SKM-1 (cell line): Measurements from ENCODE around the gene RNF208.
A peak's percentile ranks its signal among the peaks of the same experiment; 100 is the strongest.

Experiments used
- DNase-seq: peaks from one replicate; lab custom pipeline; 2025; ENCODE audit not compliant: unreplicated experiment; lab: John Stamatoyannopoulos, UW

RNF208 gene

GRCh38 chr9:137215196-137215986, 6.6 kb downstream of the RNF208 start:
- no peak for DNase-seq

GRCh38 chr9:137214620-137215019, 7.4 kb downstream of the RNF208 start:
- DNase-seq = no peak

GRCh38 chr9:137213160-137214060, 8.6 kb downstream of the RNF208 start:
- no peak for DNase-seq

- DNase-seq = no peak
Measured at GRCh38 chr9:137212520-137212919, 9.5 kb downstream of the RNF208 start.

GRCh38 chr9:137211532-137211931, 10.5 kb downstream of the RNF208 start:
- no peak for DNase-seq

GRCh38 chr9:137206602-137207001, 15.4 kb downstream of the RNF208 start:
- DNase-seq = no peak

DNA sequence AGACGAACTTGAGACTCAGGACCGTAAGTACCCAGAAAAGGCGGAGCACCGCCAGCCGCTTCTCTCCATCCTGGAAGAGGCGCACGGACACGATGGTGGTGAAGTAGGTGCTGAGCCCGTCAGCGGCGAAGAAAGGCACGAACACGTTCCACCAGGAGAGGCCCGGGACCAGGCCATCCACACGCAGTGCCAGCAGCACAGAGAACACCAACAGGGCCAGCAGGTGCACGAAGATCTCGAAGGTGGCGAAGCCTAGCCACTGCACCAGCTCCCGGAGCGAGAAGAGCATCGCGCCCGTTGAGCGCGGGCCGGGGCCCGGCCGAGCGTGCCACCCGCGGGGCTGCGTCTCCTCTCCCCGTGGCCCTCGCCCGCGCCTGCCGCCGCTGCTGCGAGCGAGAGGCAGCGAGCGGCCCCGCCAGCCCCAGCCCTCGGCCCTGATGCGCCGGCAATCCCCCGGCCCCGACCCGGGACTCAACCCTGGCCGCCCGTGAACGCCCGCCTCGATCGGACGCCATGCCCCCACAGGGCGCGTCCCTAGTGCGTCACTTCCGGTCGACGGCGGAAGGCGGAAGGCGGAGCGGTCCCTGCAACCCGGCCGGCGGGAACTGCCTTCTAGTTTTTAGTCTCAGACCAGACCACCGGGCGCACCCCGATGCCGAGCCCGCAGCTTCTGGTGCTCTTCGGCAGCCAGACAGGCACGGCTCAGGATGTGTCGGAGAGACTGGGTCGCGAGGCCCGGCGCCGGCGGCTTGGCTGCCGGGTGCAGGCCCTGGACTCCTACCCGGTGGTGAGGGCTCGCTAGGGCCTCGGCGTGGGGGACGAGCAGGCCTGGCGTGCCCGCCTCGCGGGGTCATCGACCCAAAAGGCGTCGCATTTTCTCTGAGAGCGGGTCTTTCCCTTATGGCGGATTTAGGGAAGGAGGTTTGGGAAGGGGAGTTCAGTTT, 16.6 kb downstream of the RNF208 start, which contains the start of the genes NDOR1 and TMEM203:
Gene NDOR1 (plus strand): TSS at position 575 of the 944 bp plus-strand sequence. CDS start 78 bp downstream, at position 653.
Gene TMEM203 (minus strand): TSS at position 523 of the 944 bp plus-strand sequence. CDS start 234 bp downstream, at position 289.
- peak; percentile 42 for DNase-seq

GRCh38 chr9:137204731-137205125, 17.3 kb downstream of the RNF208 start:
- DNase-seq = no peak

- DNase-seq = no peak
Measured at GRCh38 chr9:137202966-137203365, 19.1 kb downstream of the RNF208 start.

DNA sequence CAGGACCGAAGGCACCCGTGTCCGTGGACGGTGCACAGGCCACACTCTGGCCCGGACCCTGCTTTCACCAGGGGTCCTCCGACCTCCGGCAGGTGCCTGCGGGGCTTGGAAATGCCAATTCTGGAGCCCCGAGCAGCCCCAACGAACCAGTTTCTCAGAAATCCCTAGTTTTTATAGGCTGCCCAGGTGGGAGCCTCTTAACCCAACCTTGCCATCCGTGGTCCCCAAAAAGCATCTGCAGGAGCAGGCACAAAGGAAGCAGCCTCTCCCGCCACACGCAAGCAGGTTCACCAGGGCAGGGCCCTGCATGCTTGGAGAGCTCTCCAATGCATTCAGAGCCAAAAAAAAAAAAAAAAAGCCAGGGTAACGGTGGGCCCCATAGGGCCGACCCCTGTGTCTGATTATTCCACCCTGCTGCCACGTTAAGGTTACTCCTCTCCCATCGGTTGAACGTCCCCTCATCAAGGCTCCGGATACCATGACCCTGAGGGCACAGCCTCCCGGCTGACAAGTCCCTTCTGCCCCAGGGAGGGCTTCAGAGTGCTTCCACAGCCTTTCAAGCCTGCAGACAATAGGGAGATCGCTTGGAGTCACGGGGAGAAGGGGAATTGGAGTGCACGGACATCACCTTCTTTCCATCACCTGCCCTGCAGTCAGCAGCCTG, 20.7 kb downstream of the RNF208 start:
- DNase-seq = no peak

- DNase-seq = peak; percentile 99
Measured at GRCh38 chr9:137200311-137201204, 21.5 kb downstream of the RNF208 start, which contains the start of gene TPRN. TPRN (minus strand) TSS chr9:137200741; CDS start chr9:137200711, 30 bp downstream.

GRCh38 chr9:137199411-137200121, 22.5 kb downstream of the RNF208 start:
- no peak for DNase-seq

DNA sequence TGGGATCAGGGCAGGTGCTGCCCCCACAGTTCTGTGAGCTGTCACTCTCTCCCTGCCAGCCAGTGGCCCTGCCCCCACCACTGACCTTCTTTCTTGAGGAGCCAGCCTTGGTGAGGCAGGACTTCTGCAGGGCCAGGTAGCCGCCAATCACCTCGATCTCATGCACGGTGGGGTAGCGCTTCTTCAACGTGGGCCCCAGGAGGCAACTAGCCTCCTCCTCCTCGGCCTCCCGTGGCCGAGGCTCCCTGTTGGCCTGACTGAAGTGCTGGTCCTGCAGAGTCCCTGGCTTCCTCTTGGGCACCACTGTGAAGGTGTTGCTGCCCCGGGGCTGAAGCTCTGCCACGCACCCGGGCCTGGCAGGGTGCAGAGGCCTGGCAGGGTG, 23.1 kb downstream of the RNF208 start:
- no peak for DNase-seq

DNA sequence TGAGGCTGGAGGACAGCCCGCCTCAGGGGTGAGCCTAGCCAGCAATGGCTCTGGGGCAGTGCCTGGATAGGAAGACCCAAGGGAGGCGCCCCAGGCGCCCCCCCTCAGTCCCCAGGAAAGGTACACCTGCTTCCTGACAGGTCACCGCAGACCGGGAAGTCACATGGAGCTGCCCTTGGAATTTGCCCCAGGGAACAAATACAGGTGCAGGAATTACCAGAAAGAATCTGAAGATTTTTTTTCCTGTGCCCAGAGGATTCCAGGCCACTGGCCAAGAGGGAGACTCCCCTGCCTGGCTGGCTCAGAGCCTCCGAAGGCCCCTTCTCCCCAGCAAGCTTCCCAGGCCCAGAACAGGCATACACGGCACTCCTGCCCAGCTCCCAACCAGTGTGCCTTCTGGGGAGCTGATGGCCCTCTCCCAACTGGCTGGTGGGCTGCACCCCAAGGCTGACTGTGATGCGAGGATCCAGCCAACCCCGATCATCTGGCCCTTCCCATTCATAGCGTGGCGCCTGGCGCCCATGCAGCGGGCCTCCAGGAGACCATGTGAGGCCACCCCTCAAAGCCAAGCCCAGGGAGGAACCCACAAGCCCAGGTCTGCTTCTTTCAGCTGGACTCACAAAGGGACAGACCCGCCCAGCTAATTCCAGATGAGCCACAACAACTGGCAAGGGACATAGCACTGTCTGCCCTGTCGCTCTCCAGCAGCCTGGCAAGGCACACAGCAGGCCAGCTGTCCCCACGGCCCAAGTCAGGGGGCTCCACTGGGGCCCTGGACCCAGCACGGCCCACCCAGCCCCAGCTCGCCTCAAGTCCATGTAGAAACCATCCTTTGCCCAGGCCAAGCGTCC, 23.8 kb downstream of the RNF208 start:
- no peak for DNase-seq

DNA sequence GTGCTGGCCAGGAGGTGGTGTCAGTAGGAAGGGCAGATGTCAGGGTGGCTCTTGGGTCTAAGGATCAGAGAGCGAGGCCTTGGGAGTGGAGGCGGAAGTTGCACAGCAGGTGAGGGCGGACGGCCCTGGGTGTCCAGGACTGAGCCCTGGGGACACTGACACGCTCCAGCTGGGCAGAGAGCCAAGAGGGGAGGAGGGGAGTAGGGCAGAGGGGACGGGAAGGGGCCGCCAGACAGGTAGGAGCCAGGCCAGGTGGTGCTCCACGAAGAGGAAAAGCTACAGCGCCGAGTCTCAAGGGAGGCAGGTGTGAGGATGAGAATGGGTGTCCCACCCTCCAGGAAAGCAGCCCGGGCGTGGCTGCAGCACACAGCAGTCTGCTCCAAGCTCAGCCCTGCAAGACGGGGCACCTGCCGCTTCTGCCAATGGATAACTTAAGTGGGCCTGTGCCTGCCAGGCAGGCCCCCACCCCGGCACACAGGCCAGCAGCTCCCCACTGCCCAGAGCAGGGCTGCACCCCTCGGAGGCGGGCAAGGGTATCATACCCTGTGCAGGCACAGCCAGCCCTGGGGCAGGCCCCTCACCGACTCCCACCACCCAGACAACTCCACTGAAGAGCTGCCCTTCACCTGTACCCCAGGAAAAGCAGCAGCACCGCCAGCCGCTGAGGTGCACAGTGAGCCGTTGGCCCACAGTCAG, 26.4 kb downstream of the RNF208 start:
- DNase-seq = no peak

DNA sequence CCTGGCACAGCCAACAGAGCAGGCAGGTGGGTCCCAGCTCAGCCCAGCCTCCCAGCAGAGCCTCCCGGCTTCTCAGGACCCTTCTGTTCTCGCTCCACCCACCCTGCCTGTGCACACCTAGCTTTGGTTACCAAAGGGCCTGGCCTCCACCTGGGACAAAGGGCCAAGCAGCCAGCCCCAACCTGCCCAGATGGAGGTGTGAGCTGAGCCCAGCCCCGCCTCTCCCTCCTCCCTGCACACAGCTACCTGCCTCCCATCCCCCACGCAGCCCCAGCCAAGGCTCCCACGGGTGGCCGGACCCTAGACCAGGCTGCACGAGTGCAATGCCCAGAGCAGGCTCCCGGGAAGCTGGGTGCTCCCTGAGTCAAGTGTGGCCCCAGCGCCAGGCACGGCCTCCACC, 27.1 kb downstream of the RNF208 start:
- no peak for DNase-seq

- no peak for DNase-seq
Measured at GRCh38 chr9:137194388-137194787, 27.7 kb downstream of the RNF208 start.
